AG09309 (cell line): ENCODE results near the gene EFTUD2.

ENCODE experiments used
- DNase-seq: peaks from one replicate; pipeline ENCODE4 v3.0.0-alpha.2; 2010; ENCODE audit warnings: low read depth
- H3K4me3 ChIP-seq: 2 replicates; pipeline ENCODE4 v1.5.1; 2011; ENCODE audit warnings: mild to moderate bottlenecking, low read depth, low read length, moderate library complexity; ENCODE audit not compliant: control insufficient read depth
- CTCF ChIP-seq: IDR thresholded peaks from 2 replicates; pipeline ENCODE4 v1.5.1; 2011; ENCODE audit warnings: mild to moderate bottlenecking, low read depth, low read length, inconsistent platforms; ENCODE audit not compliant: insufficient read depth, control insufficient read depth; ENCODE audit errors: missing control alignments

The EFTUD2 gene

GRCh38 chr17:44875761-44876160 is 23.5 kb downstream of the EFTUD2 start:
- DNase-seq: no peak
- TF ChIP-seq CTCF: no peak
- H3K4me3 ChIP-seq: no peak overlapping the region

- H3K4me3 ChIP-seq: no peak overlapping the region
- TF ChIP-seq CTCF: no peak
- no peak for DNase-seq
Observed at GRCh38 chr17:44872131-44872768, 27.0 kb downstream of the EFTUD2 start.

- no peak for TF ChIP-seq CTCF
- H3K4me3 ChIP-seq: no peak overlapping the region
- DNase-seq: no peak
Observed at GRCh38 chr17:44871556-44871955, 27.7 kb downstream of the EFTUD2 start.

- DNase-seq: no peak
- no peak for TF ChIP-seq CTCF
- no peak overlapping the region for H3K4me3 ChIP-seq
Observed at GRCh38 chr17:44867841-44868240, 31.4 kb downstream of the EFTUD2 start.

- TF ChIP-seq CTCF: no peak
- peak; percentile 53 for DNase-seq
Observed at GRCh38 chr17:44865931-44866330, 33.3 kb downstream of the EFTUD2 start.

GRCh38 chr17:44865231-44865660 is 34.0 kb downstream of the EFTUD2 start:
- DNase-seq: peak; percentile 47
- peak; percentile 86 for TF ChIP-seq CTCF
- H3K4me3 ChIP-seq: no peak overlapping the region

More at GRCh38 chr17:44865931-44866330, 33.3 kb downstream of the EFTUD2 start:
- no peak overlapping the region for H3K4me3 ChIP-seq
